GM18517 (cell line): ENCODE measurements around the gene SCGB3A1.

Experiments used
- ATAC-seq: cut with Tn5 transposase; IDR thresholded peaks from one replicate; pipeline ENCODE4 v1.9.1; 2021; ENCODE audit warnings: mild to moderate bottlenecking, moderate library complexity; ENCODE audit not compliant: unreplicated experiment

The SCGB3A1 gene

GRCh38 chr5:180606215-180606785 lies 15.0 kb upstream of the SCGB3A1 start:
- no peak for ATAC-seq

GRCh38 chr5:180605554-180606214 lies 14.4 kb upstream of the SCGB3A1 start:
- no peak for ATAC-seq

GRCh38 chr5:180604271-180604670 lies 13.0 kb upstream of the SCGB3A1 start:
- no peak for ATAC-seq

GRCh38 chr5:180603076-180603594 lies 11.8 kb upstream of the SCGB3A1 start:
- ATAC-seq: no peak

GRCh38 chr5:180602481-180603075 lies 11.3 kb upstream of the SCGB3A1 start:
- ATAC-seq: no peak

- ATAC-seq: no peak
Observed at GRCh38 chr5:180601591-180602480, 10.5 kb upstream of the SCGB3A1 start.

GRCh38 chr5:180600554-180601041 lies 9.3 kb upstream of the SCGB3A1 start:
- no peak for ATAC-seq

GRCh38 chr5:180599981-180600553 lies 8.8 kb upstream of the SCGB3A1 start:
- ATAC-seq: no peak

GRCh38 chr5:180599590-180599914 lies 8.3 kb upstream of the SCGB3A1 start:
- no peak for ATAC-seq

- ATAC-seq: no peak
Observed at GRCh38 chr5:180598797-180599589, 7.7 kb upstream of the SCGB3A1 start.

- ATAC-seq: no peak
Observed at GRCh38 chr5:180598316-180598701, 7.0 kb upstream of the SCGB3A1 start.

- ATAC-seq: no peak
Observed at GRCh38 chr5:180596668-180597231, 5.5 kb upstream of the SCGB3A1 start.

GRCh38 chr5:180596115-180596667 lies 4.9 kb upstream of the SCGB3A1 start:
- ATAC-seq: no peak

- ATAC-seq: no peak
Observed at GRCh38 chr5:180595381-180596114, 4.2 kb upstream of the SCGB3A1 start.

GRCh38 chr5:180595046-180595379 lies 3.7 kb upstream of the SCGB3A1 start:
- ATAC-seq: no peak

GRCh38 chr5:180594311-180595045 lies 3.2 kb upstream of the SCGB3A1 start:
- ATAC-seq: no peak

GRCh38 chr5:180593446-180594206 lies 2.3 kb upstream of the SCGB3A1 start:
- no peak for ATAC-seq
